HepG2 (cell line): ENCODE data around the gene UST. TPM values are rescaled to one million over a fixed set of nuclear protein-coding genes. Genes with fewer than 3 reads are reported as not detected.
A peak's percentile ranks its signal among the peaks of the same experiment; 100 is the strongest.

Experiments used
- ATF1 ChIP-seq: IDR thresholded peaks from 2 replicates; pipeline ENCODE4 v1.6.1; 2016; ENCODE audit warnings: mild to moderate bottlenecking, control low read depth
- CEBPZ ChIP-seq: IDR thresholded peaks from 2 replicates; pipeline ENCODE4 v1.6.1; 2012; ENCODE audit warnings: low read length, improper control_type of control experiment
- DNMT1 ChIP-seq: sonication (generic); formaldehyde crosslinking; IDR thresholded peaks from 2 replicates; pipeline ENCODE4 v1.5.1; 2020; ENCODE audit warnings: mild to moderate bottlenecking, missing genetic modification reagents
- ETV6 ChIP-seq: sonication (generic); formaldehyde crosslinking; conservative IDR thresholded peaks from 2 replicates; pipeline ENCODE4 v1.4.0; 2020; ENCODE audit warnings: missing genetic modification reagents
- FIP1L1 ChIP-seq: fragments of 200-400 bp; formaldehyde crosslinking; IDR thresholded peaks from 2 replicates; pipeline ENCODE4 v1.6.1; 2018; ENCODE audit warnings: low read depth, mild to moderate bottlenecking, low read length, moderate library complexity, borderline replicate concordance; ENCODE audit not compliant: insufficient read depth
- HNRNPUL1 ChIP-seq: fragments of 200-400 bp; formaldehyde crosslinking; IDR thresholded peaks from 2 replicates; pipeline ENCODE4 v1.6.1; 2017; ENCODE audit warnings: low read depth, mild to moderate bottlenecking, low read length, moderate library complexity
- HOXA7 ChIP-seq: sonication (generic); formaldehyde crosslinking; IDR thresholded peaks from 2 replicates; pipeline ENCODE4 v1.8.1; 2022; ENCODE audit warnings: mild to moderate bottlenecking, missing genetic modification reagents, moderate library complexity
- NFRKB ChIP-seq: fragments of 450-650 bp; IDR thresholded peaks from 2 replicates; pipeline ENCODE4 v1.6.1; 2017
- SP1 ChIP-seq, 2 experiments: fragments of 450-650 bp in 1 of 2; sonication (generic) in 1 of 2; formaldehyde crosslinking in 1 of 2; IDR thresholded peaks; 2 replicates each; pipeline versions ENCODE4 v1.4.0 to v1.6.1; 2016 to 2020; ENCODE audit warnings: missing genetic modification reagents in 1 of 2
- YEATS4 ChIP-seq: sonication (generic); formaldehyde crosslinking; IDR thresholded peaks from 2 replicates; pipeline ENCODE4 v1.4.0; 2020; ENCODE audit warnings: missing genetic modification reagents, borderline replicate concordance
- ZNF430 ChIP-seq: sonication (generic); formaldehyde crosslinking; IDR thresholded peaks from 2 replicates; pipeline ENCODE4 v1.9.0; 2021; ENCODE audit warnings: mild to moderate bottlenecking, missing genetic modification reagents
- ZNF441 ChIP-seq: sonication (generic); formaldehyde crosslinking; IDR thresholded peaks from 2 replicates; pipeline ENCODE4 v1.7.0; 2021; ENCODE audit warnings: missing genetic modification reagents, borderline replicate concordance
- ZNF543 ChIP-seq: sonication (generic); formaldehyde crosslinking; IDR thresholded peaks from 2 replicates; pipeline ENCODE4 v1.4.0; 2020; ENCODE audit warnings: mild to moderate bottlenecking, missing genetic modification reagents
- ZNF570 ChIP-seq: sonication (generic); formaldehyde crosslinking; IDR thresholded peaks from 2 replicates; pipeline ENCODE4 v1.4.0; 2020; ENCODE audit warnings: mild to moderate bottlenecking, missing genetic modification reagents, borderline replicate concordance
- ZNF83 ChIP-seq: sonication (generic); formaldehyde crosslinking; IDR thresholded peaks from 2 replicates; pipeline ENCODE4 v1.4.0; 2020; ENCODE audit warnings: missing genetic modification reagents, mild to moderate bottlenecking, borderline replicate concordance
- polyA plus RNA-seq, 8 experiments: library from polyadenylated mRNA; depleted of rRNA in 3 of 8; stranded (reverse) in 7 of 8; unstranded in 1 of 8; fragments of >200 nt; fragmentation: Illumina TruSeq in 4 of 8; extraction: Trizol in 4 of 8; gene quantifications; 2 replicates each; pipeline versions ENCODE4 v1.2.1 to v1.2.3, GENCODE V29; 2011 to 2016; ENCODE audit warnings: low read depth in 4 of 8, missing spikeins in 1 of 8, mixed read lengths in 1 of 8; ENCODE audit not compliant: insufficient read depth in 1 of 8
- total RNA-seq, 5 experiments: library from RNA; depleted of rRNA; stranded (reverse); fragments of >200 nt; fragmentation: Illumina TruSeq; extraction: Trizol; gene quantifications; 2 replicates each; pipeline ENCODE4 v1.2.3, GENCODE V29; 2016; ENCODE audit warnings: low read depth in 1 of 5
- TF ChIP-seq, protein P1 (sequence below): IDR thresholded peaks from 2 replicates; pipeline ENCODE4 v1.6.1; 2018; ENCODE audit warnings: missing genetic modification reagents
- TF ChIP-seq, protein P2 (sequence below), 2 experiments: sonication (generic) in 1 of 2; formaldehyde crosslinking in 1 of 2; IDR thresholded peaks; 2 replicates each; pipeline versions ENCODE4 v1.6.1 to v1.9.0; 2014 to 2022; ENCODE audit warnings: antibody characterized with exemption in 1 of 2, borderline replicate concordance in 1 of 2, inconsistent platforms in 1 of 2, low read depth in 1 of 2, missing genetic modification reagents in 1 of 2
- TF ChIP-seq, protein P3 (sequence below): sonication (generic); formaldehyde crosslinking; IDR thresholded peaks from 2 replicates; pipeline ENCODE4 v1.5.0; 2020; ENCODE audit warnings: missing genetic modification reagents

UST gene
- total and polyA plus RNA-seq, 2 of the 13 experiments (the other 11 are each of a cell fraction or from before 2014, with no cell fraction given): 0.27 TPM; not detected in 1

- TF ChIP-seq YEATS4 (CRISPR knock-in tag) (no peak), ZNF570 (CRISPR knock-in tag) (no peak), FIP1L1 (no peak), ZNF83 (CRISPR knock-in tag) (no peak), DNMT1 (CRISPR knock-in tag) (no peak), SP1 (IDR thresholded peaks at IDR 0.05) (no peak), SP1 (CRISPR knock-in tag; IDR thresholded peaks at IDR 0.05) (no peak; the same call in 1 of the 2 replicates), CEBPZ (no peak), ZNF441 (CRISPR knock-in tag) (peak; percentile 43; the same call in 1 of the 2 replicates), HNRNPUL1 (no peak), NFRKB (no peak), ETV6 (CRISPR knock-in tag) (no peak), ZNF430 (CRISPR knock-in tag) (no peak), HOXA7 (no peak), ZNF543 (CRISPR knock-in tag) (no peak), ATF1 (no peak)
- TF ChIP-seq, protein P1, sequence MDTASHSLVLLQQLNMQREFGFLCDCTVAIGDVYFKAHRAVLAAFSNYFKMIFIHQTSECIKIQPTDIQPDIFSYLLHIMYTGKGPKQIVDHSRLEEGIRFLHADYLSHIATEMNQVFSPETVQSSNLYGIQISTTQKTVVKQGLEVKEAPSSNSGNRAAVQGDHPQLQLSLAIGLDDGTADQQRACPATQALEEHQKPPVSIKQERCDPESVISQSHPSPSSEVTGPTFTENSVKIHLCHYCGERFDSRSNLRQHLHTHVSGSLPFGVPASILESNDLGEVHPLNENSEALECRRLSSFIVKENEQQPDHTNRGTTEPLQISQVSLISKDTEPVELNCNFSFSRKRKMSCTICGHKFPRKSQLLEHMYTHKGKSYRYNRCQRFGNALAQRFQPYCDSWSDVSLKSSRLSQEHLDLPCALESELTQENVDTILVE: peak; percentile 33; the same call in 1 of the 2 replicates
- TF ChIP-seq, protein P2, sequence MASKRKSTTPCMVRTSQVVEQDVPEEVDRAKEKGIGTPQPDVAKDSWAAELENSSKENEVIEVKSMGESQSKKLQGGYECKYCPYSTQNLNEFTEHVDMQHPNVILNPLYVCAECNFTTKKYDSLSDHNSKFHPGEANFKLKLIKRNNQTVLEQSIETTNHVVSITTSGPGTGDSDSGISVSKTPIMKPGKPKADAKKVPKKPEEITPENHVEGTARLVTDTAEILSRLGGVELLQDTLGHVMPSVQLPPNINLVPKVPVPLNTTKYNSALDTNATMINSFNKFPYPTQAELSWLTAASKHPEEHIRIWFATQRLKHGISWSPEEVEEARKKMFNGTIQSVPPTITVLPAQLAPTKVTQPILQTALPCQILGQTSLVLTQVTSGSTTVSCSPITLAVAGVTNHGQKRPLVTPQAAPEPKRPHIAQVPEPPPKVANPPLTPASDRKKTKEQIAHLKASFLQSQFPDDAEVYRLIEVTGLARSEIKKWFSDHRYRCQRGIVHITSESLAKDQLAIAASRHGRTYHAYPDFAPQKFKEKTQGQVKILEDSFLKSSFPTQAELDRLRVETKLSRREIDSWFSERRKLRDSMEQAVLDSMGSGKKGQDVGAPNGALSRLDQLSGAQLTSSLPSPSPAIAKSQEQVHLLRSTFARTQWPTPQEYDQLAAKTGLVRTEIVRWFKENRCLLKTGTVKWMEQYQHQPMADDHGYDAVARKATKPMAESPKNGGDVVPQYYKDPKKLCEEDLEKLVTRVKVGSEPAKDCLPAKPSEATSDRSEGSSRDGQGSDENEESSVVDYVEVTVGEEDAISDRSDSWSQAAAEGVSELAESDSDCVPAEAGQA (IDR thresholded peaks at IDR 0.05; ENCODE audit: low read depth): no peak
- TF ChIP-seq, protein P2 (CRISPR knock-in tag; IDR thresholded peaks at IDR 0.05; ENCODE audit: borderline replicate concordance): no peak
- TF ChIP-seq, protein P3, sequence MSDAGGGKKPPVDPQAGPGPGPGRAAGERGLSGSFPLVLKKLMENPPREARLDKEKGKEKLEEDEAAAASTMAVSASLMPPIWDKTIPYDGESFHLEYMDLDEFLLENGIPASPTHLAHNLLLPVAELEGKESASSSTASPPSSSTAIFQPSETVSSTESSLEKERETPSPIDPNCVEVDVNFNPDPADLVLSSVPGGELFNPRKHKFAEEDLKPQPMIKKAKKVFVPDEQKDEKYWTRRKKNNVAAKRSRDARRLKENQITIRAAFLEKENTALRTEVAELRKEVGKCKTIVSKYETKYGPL (CRISPR knock-in tag): no peak
Measured at GRCh38 chr6:148947621-148948444, 201.0 kb downstream of the UST start (continued).
